H1 (cell line): Measurements from ENCODE around the gene NCAM1. TPM values are rescaled to one million over a fixed set of nuclear protein-coding genes. Genes with fewer than 3 reads are reported as not detected.

ENCODE experiments used
- CTCF ChIA-PET: fragments of 300-600 bp; sonication (Branson Sonifier 250); formaldehyde crosslinking; loops from one replicate; lab custom pipeline; 2021; ENCODE audit not compliant: partially characterized antibody; lab: Charles Lee
- POLR2A ChIA-PET: fragments of 300-600 bp; sonication (Branson Sonifier 250); formaldehyde crosslinking; loops from one replicate; lab custom pipeline; 2021; ENCODE audit warnings: inconsistent platforms; ENCODE audit not compliant: partially characterized antibody; lab: Charles Lee
- DNase-seq, 2 experiments: peaks; one replicate each; pipeline versions ENCODE4 v3.0.0 to v3.0.0-alpha.2; 2010 to 2022; ENCODE audit warnings: low spot score in 2 of 2, low read depth in 1 of 2, mixed read lengths in 1 of 2
- FAIRE-seq: peaks from 2 replicates; lab custom pipeline; 2011; peaks lifted over from hg19 to GRCh38; lab: Jason Lieb, UNC
- H2AFZ ChIP-seq: 2 replicates; pipeline ENCODE4 v1.8.1; 2012; ENCODE audit warnings: low read length, inconsistent platforms
- H2AK5ac ChIP-seq: 2 replicates; pipeline ENCODE4 v1.6.1; 2013; ENCODE audit warnings: low read depth, low read length
- H2BK120ac ChIP-seq: replicated peaks from 2 replicates; pipeline ENCODE3; 2013; ENCODE audit warnings: low read depth, low read length, inconsistent platforms
- H2BK12ac ChIP-seq: 2 replicates; pipeline ENCODE4 v1.6.1; 2013; ENCODE audit warnings: low read depth, low read length
- H2BK15ac ChIP-seq: 2 replicates; pipeline ENCODE4 v1.6.1; 2013; ENCODE audit warnings: low read length
- H2BK20ac ChIP-seq: 2 replicates; pipeline ENCODE4 v1.6.1; 2013; ENCODE audit warnings: low read length
- H2BK5ac ChIP-seq: 2 replicates; pipeline ENCODE4 v1.6.1; 2013; ENCODE audit warnings: low read depth, low read length
- H3K14ac ChIP-seq: 2 replicates; pipeline ENCODE4 v1.6.1; 2013; ENCODE audit warnings: inconsistent platforms; ENCODE audit not compliant: insufficient read length
- H3K18ac ChIP-seq: 2 replicates; pipeline ENCODE4 v1.6.1; 2013; ENCODE audit warnings: low read length; ENCODE audit errors: extremely low read depth
- H3K23ac ChIP-seq: 2 replicates; pipeline ENCODE4 v1.6.1; 2013; ENCODE audit warnings: inconsistent platforms; ENCODE audit not compliant: insufficient read length
- H3K23me2 ChIP-seq: 2 replicates; pipeline ENCODE4 v1.6.1; 2013; ENCODE audit warnings: low read depth, low read length
- H3K27ac ChIP-seq: 2 replicates; pipeline ENCODE4 v1.6.1; 2011; ENCODE audit warnings: low read depth, low read length, inconsistent platforms
- H3K27me3 ChIP-seq, 4 experiments: replicated peaks in 1 of 4; 1 replicate in 1 of 4; 2 replicates in 3 of 4; pipeline versions ENCODE4 v1.6.1 to v1.8.1; 2011 to 2013; ENCODE audit warnings: low read length in 3 of 4, mild to moderate bottlenecking in 3 of 4, inconsistent platforms in 2 of 4, mixed read lengths in 2 of 4, moderate library complexity in 1 of 4; ENCODE audit not compliant: control insufficient read depth in 3 of 4, insufficient read depth in 3 of 4; ENCODE audit errors: extremely low read depth in 1 of 4
- H3K36me3 ChIP-seq, 4 experiments: 2 replicates each; pipeline versions ENCODE4 v1.6.1 to v1.8.1; 2011 to 2013; ENCODE audit warnings: mild to moderate bottlenecking in 4 of 4, low read length in 3 of 4, moderate library complexity in 2 of 4, control low read depth in 1 of 4, inconsistent platforms in 1 of 4; ENCODE audit not compliant: insufficient read depth in 4 of 4, control insufficient read depth in 2 of 4
- H3K4ac ChIP-seq: replicated peaks from 2 replicates; pipeline ENCODE3; 2013; ENCODE audit warnings: low read length, low read depth, mixed read lengths, inconsistent platforms; ENCODE audit not compliant: insufficient read length
- H3K4me1 ChIP-seq, 4 experiments: replicated peaks in 1 of 4; 1 replicate in 1 of 4; 2 replicates in 3 of 4; pipeline versions ENCODE4 v1.6.1 to v1.8.1; 2011 to 2013; ENCODE audit warnings: low read length in 3 of 4, inconsistent platforms in 2 of 4, mixed read lengths in 1 of 4; ENCODE audit not compliant: insufficient read depth in 4 of 4, control insufficient read depth in 3 of 4
- H3K4me2 ChIP-seq, 2 experiments: 2 replicates each; pipeline versions ENCODE4 v1.6.1 to v1.8.1; 2011 to 2013; ENCODE audit warnings: low read depth in 2 of 2, low read length in 2 of 2, control low read depth in 1 of 2, inconsistent platforms in 1 of 2, mild to moderate bottlenecking in 1 of 2; ENCODE audit not compliant: insufficient read depth in 1 of 2
- H3K4me3 ChIP-seq, 4 experiments: fragments of 200-600, 300-600 bp in 1 of 4; sonication (generic), shearing (Covaris generic), sonication (Bioruptor Twin) in 1 of 4; 2 replicates each; pipeline versions ENCODE4 v1.5.1 to v1.8.1; 2011 to 2016; ENCODE audit warnings: low read length in 4 of 4, low read depth in 3 of 4, control low read depth in 2 of 4, inconsistent platforms in 2 of 4, mild to moderate bottlenecking in 2 of 4, mixed read lengths in 1 of 4, moderate library complexity in 1 of 4; ENCODE audit not compliant: insufficient read depth in 2 of 4; ENCODE audit errors: extremely low read depth in 1 of 4
- H3K56ac ChIP-seq: replicated peaks from 2 replicates; pipeline ENCODE3; 2013; ENCODE audit warnings: low read depth, mild to moderate bottlenecking, mixed read lengths, low read length, inconsistent platforms; ENCODE audit not compliant: insufficient read length
- H3K79me1 ChIP-seq: 2 replicates; pipeline ENCODE4 v1.6.1; 2013; ENCODE audit warnings: low read depth, low read length, control low read depth
- H3K79me2 ChIP-seq, 2 experiments: 2 replicates each; pipeline versions ENCODE4 v1.6.1 to v1.8.1; 2012 to 2013; ENCODE audit warnings: low read length in 2 of 2, mild to moderate bottlenecking in 2 of 2, inconsistent platforms in 1 of 2; ENCODE audit not compliant: insufficient read depth in 2 of 2, control insufficient read depth in 1 of 2
- H3K9ac ChIP-seq, 4 experiments: replicated peaks in 1 of 4; 1 replicate in 1 of 4; 2 replicates in 3 of 4; pipeline versions ENCODE4 v1.6.1 to v1.8.1; 2011 to 2013; ENCODE audit warnings: low read depth in 3 of 4, low read length in 3 of 4, control low read depth in 2 of 4, mild to moderate bottlenecking in 2 of 4, moderate library complexity in 2 of 4, inconsistent platforms in 1 of 4; ENCODE audit errors: extremely low read depth in 1 of 4
- H3K9me3 ChIP-seq, 2 experiments: 2 replicates each; pipeline versions ENCODE4 v1.6.1 to v1.8.1; 2012 to 2013; ENCODE audit warnings: mild to moderate bottlenecking in 2 of 2, moderate library complexity in 2 of 2, control low read depth in 1 of 2, inconsistent platforms in 1 of 2, low read depth in 1 of 2, low read length in 1 of 2, mixed read lengths in 1 of 2; ENCODE audit not compliant: insufficient read depth in 2 of 2
- H4K20me1 ChIP-seq, 2 experiments: replicated peaks in 1 of 2; 2 replicates each; pipeline versions ENCODE3 to v1.8.1; 2011 to 2013; ENCODE audit warnings: inconsistent platforms in 2 of 2, low read length in 2 of 2, mild to moderate bottlenecking in 1 of 2; ENCODE audit not compliant: insufficient read depth in 2 of 2, control insufficient read depth in 1 of 2
- H4K5ac ChIP-seq: 2 replicates; pipeline ENCODE4 v1.6.1; 2013; ENCODE audit warnings: low read length, low read depth, mixed read lengths, inconsistent platforms; ENCODE audit not compliant: insufficient read length
- H4K8ac ChIP-seq: 2 replicates; pipeline ENCODE4 v1.8.0; 2013; ENCODE audit warnings: mild to moderate bottlenecking, moderate library complexity, low read length, inconsistent platforms; ENCODE audit not compliant: insufficient read depth; ENCODE audit errors: extremely low read depth
- H4K91ac ChIP-seq: replicated peaks from 2 replicates; pipeline ENCODE3; 2013; ENCODE audit warnings: low read length, mixed read lengths, inconsistent platforms; ENCODE audit not compliant: insufficient read length
- BACH1 ChIP-seq: IDR thresholded peaks from 2 replicates; pipeline ENCODE4 v1.6.1; 2012; ENCODE audit warnings: low read length, improper control_type of control experiment
- BCL11A ChIP-seq, 2 experiments: IDR thresholded peaks; one replicate each; pipeline ENCODE4 v1.6.1; 2011; ENCODE audit warnings: low read depth in 2 of 2, low read length in 2 of 2, mild to moderate bottlenecking in 2 of 2
- CBX8 ChIP-seq: fragments of 300-800, 300-1000 bp; sonication (generic); IDR thresholded peaks from 2 replicates; pipeline ENCODE4 v1.7.1; 2016; ENCODE audit warnings: low read depth, low read length, borderline replicate concordance
- CHD2 ChIP-seq: IDR thresholded peaks from 2 replicates; pipeline ENCODE4 v1.6.1; 2012; ENCODE audit warnings: low read length, improper control_type of control experiment
- HDAC2 ChIP-seq, 2 experiments: fragments of 300-600 bp in 1 of 2; sonication (generic) in 1 of 2; IDR thresholded peaks; 2 replicates each; pipeline ENCODE4 v1.6.1; 2011 to 2012; ENCODE audit warnings: low read depth in 2 of 2, low read length in 2 of 2, mild to moderate bottlenecking in 2 of 2, moderate library complexity in 2 of 2, borderline replicate concordance in 1 of 2, inconsistent platforms in 1 of 2
- PHF8 ChIP-seq: fragments of 200-600 bp; sonication (generic); conservative IDR thresholded peaks from 2 replicates; pipeline ENCODE4 v1.7.1; 2012; ENCODE audit warnings: low read depth, mild to moderate bottlenecking, inconsistent platforms, low read length, moderate library complexity
- POLR2AphosphoS5 ChIP-seq: IDR thresholded peaks from 2 replicates; pipeline ENCODE4 v1.6.1; 2011; ENCODE audit warnings: low read depth, low read length
- POU5F1 ChIP-seq: IDR thresholded peaks from 2 replicates; pipeline ENCODE4 v1.6.1; 2011; ENCODE audit warnings: low read depth, mild to moderate bottlenecking, low read length, moderate library complexity
- SIN3A ChIP-seq, 2 experiments: IDR thresholded peaks in 1 of 2; conservative IDR thresholded peaks in 1 of 2; 2 replicates each; pipeline ENCODE4 v1.6.1; 2011 to 2012; ENCODE audit warnings: low read length in 2 of 2, improper control_type of control experiment in 1 of 2, low read depth in 1 of 2, mild to moderate bottlenecking in 1 of 2
- SIRT6 ChIP-seq: IDR thresholded peaks from one replicate; pipeline ENCODE4 v1.7.1; 2012; ENCODE audit warnings: low read length, inconsistent platforms
- SUZ12 ChIP-seq: fragments of 200-600 bp; sonication (generic); IDR thresholded peaks from 2 replicates; pipeline ENCODE4 v1.6.1; 2012; ENCODE audit warnings: mild to moderate bottlenecking, inconsistent platforms, low read length, moderate library complexity, mixed read lengths
- TCF12 ChIP-seq: IDR thresholded peaks from 2 replicates; pipeline ENCODE4 v1.6.1; 2011; ENCODE audit warnings: low read depth, mild to moderate bottlenecking, low read length
- WGBS, 2 experiments: shearing (Covaris generic) in 1 of 2; methylation state at CpG; one replicate each; pipeline versions ENCODE4 v1.1.6 to v1.1.7; 2013 to 2015; ENCODE audit warnings: low lambda C conversion rate in 2 of 2, mixed read lengths in 2 of 2, inconsistent platforms in 1 of 2, low coverage in 1 of 2, missing lambda C conversion rate in 1 of 2; ENCODE audit not compliant: insufficient replicate concordance in 2 of 2, insufficient coverage in 1 of 2, insufficient read length in 1 of 2; ENCODE audit errors: extremely low coverage in 1 of 2, missing lambda C conversion rate in 1 of 2; 5-methylcytosine and 5-hydroxymethylcytosine counted together
- polyA plus RNA-seq, 7 experiments: library from polyadenylated mRNA; depleted of rRNA in 3 of 7; stranded (reverse) in 5 of 7; unstranded in 2 of 7; fragments of >200 nt in 5 of 7; fragments of 200-250 nt in 2 of 7; gene quantifications; 1 replicate in 5 of 7; 2 replicates in 1 of 7; 4 replicates in 1 of 7; pipeline versions ENCODE4 v1.2.1 to v1.2.3, GENCODE V29; 2011 to 2013; ENCODE audit warnings: missing spikeins in 2 of 7, mixed read lengths in 2 of 7
- total RNA-seq: library from RNA; stranded (reverse); fragmentation: NEBNext Ultra II Directional; extraction: Animal tissue kit (Norgen Biotek cat#: 25700); gene quantifications from 2 replicates; pipeline ENCODE4 v1.2.1, GENCODE V29; 2021
- TF ChIP-seq, protein P1 (sequence below): IDR thresholded peaks from 2 replicates; pipeline ENCODE4 v1.6.1; 2011; ENCODE audit warnings: low read length, improper control_type of control experiment

NCAM1 gene
- total and polyA plus RNA-seq, 2 of the 8 experiments (the other 6 are each of a cell fraction or from before 2014, with no cell fraction given): 3.1 to 4.3 TPM

GRCh38 chr11:113006896-113007445, 45.8 kb downstream of the NCAM1 start:
- Histone ChIP-seq H3K23me2 (no peaks in the 10 kb centered on the region), H2AK5ac (no peak overlapping the region), H3K4me3 (no peak overlapping the region), H3K4ac (no peak overlapping the region), H2BK120ac (no peak overlapping the region), H4K20me1 (no peaks in the 10 kb centered on the region), H3K36me3 (no peaks in the 10 kb centered on the region), H4K8ac (no peak overlapping the region), H4K91ac (no peak overlapping the region), H3K14ac (no peak overlapping the region), H3K79me2 (no peaks in the 10 kb centered on the region), H3K18ac (no peak overlapping the region), H2BK15ac (no peak overlapping the region), H3K23ac (no peak overlapping the region), H3K9me3 (no peaks in the 10 kb centered on the region), H3K4me2 (no peak overlapping the region), H3K27ac (no peak overlapping the region), H4K5ac (no peak overlapping the region), H3K56ac (no peak overlapping the region), H2BK12ac (no peak overlapping the region), H3K4me1 (no peaks in the 10 kb centered on the region), H3K9ac (no peak overlapping the region), H2AFZ (no peak overlapping the region), H3K79me1 (no peaks in the 10 kb centered on the region), H2BK20ac (no peak overlapping the region), H3K27me3 (no peaks in the 10 kb centered on the region), H2BK5ac (no peak overlapping the region)
- ChIA-PET CTCF (no interaction called here), POLR2A (no interaction called here)
- TF ChIP-seq POLR2AphosphoS5 (no peak), HDAC2 (IDR thresholded peaks at IDR 0.05; ENCODE audit: borderline replicate concordance in 1 of 2, low read depth in 2 of 2, low read length in 2 of 2) (no peak), SIRT6 (no peak), POU5F1 (no peak), SUZ12 (no peak), SIN3A (conservative IDR thresholded peaks at IDR 0.05 in 1 of 2, IDR thresholded peaks at IDR 0.05 in 1 of 2; ENCODE audit: low read depth in 1 of 2, low read length in 2 of 2) (no peak), PHF8 (no peak), BCL11A (IDR thresholded peaks at IDR 0.05; ENCODE audit: low read depth in 2 of 2, low read length in 2 of 2) (no peak), CBX8 (no peak), BACH1 (no peak), TCF12 (no peak), CHD2 (no peak)
- TF ChIP-seq, protein P1, sequence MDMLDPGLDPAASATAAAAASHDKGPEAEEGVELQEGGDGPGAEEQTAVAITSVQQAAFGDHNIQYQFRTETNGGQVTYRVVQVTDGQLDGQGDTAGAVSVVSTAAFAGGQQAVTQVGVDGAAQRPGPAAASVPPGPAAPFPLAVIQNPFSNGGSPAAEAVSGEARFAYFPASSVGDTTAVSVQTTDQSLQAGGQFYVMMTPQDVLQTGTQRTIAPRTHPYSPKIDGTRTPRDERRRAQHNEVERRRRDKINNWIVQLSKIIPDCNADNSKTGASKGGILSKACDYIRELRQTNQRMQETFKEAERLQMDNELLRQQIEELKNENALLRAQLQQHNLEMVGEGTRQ: no peak
- 95% methylated on average over 2 of the region's 2 CpGs; no CpG with 5 or more reads in 1 of the 2 experiments for WGBS, 2 experiments
- no peak for DNase-seq
- no peak for FAIRE-seq
